Brain microvascular endothelial cell (primary cell): ENCODE results near the gene ARHGAP42.
"Not testable (repeated sequence)": the region's sequence is repeated elsewhere in the genome, so short reads cannot be mapped to it uniquely, and the experiment has no call there.

Experiments
- DNase-seq: peaks from one replicate; pipeline ENCODE4 v3.0.0-alpha.2; 2020
- H3K27ac ChIP-seq: fragments of 250-450 bp; sonication (Bioruptor Pico); 2 replicates; pipeline ENCODE4 v1.5.1; 2020; ENCODE audit warnings: mild to moderate bottlenecking, moderate library complexity
- H3K27me3 ChIP-seq: fragments of 250-450 bp; sonication (Bioruptor Pico); replicated peaks from 2 replicates; pipeline ENCODE4 v1.5.1; 2020; ENCODE audit warnings: mild to moderate bottlenecking
- H3K36me3 ChIP-seq: fragments of 250-450 bp; sonication (Bioruptor Pico); replicated peaks from 2 replicates; pipeline ENCODE4 v1.5.1; 2020; ENCODE audit warnings: mild to moderate bottlenecking
- H3K4me3 ChIP-seq: 2 replicates; pipeline ENCODE4 v1.5.1; 2011; ENCODE audit warnings: low read depth, mild to moderate bottlenecking, control low read depth, low read length, moderate library complexity
- CTCF ChIP-seq: IDR thresholded peaks from 2 replicates; pipeline ENCODE4 v1.5.1; 2011; ENCODE audit warnings: low read depth, mild to moderate bottlenecking, moderate library complexity, low read length, control low read depth, inconsistent platforms; ENCODE audit errors: missing control alignments
- in situ Hi-C: cut with HindIII; loops from 2 replicates; pipeline ENCODE4 v1.10.0; 2017; ENCODE audit warnings: low sequenced_read_pairs, low pct_ligation_motif_present

Gene ARHGAP42

GRCh38 chr11:100640646-100641045 is 46.4 kb upstream of the ARHGAP42 start:
- Histone ChIP-seq H3K4me3 (no peak overlapping the region), H3K36me3 (no peaks in the 10 kb centered on the region), H3K27ac (no peak overlapping the region), H3K27me3 (no peaks in the 10 kb centered on the region)
- no peak for TF ChIP-seq CTCF
- in situ Hi-C loops: no loop called here
- no peak for DNase-seq

- in situ Hi-C loops: no loop called here
- Histone ChIP-seq H3K4me3 (no peak overlapping the region), H3K27ac (no peak overlapping the region), H3K36me3 (no peaks in the 10 kb centered on the region), H3K27me3 (no peaks in the 10 kb centered on the region)
- TF ChIP-seq CTCF: no peak
- DNase-seq: no peak
Observed at GRCh38 chr11:100641456-100641855, 45.6 kb upstream of the ARHGAP42 start.

- in situ Hi-C loops: no loop called here
- TF ChIP-seq CTCF: no peak
- DNase-seq: no peak
Observed at GRCh38 chr11:100646545-100646944, 40.5 kb upstream of the ARHGAP42 start.

GRCh38 chr11:100647861-100648260 is 39.2 kb upstream of the ARHGAP42 start:
- in situ Hi-C loops: no loop called here
- no peak overlapping the region for H3K4me3 ChIP-seq
- no peak for DNase-seq
- H3K36me3 ChIP-seq: no peaks in the 10 kb centered on the region
- no peaks in the 10 kb centered on the region for H3K27me3 ChIP-seq
- TF ChIP-seq CTCF: no peak
- no peak overlapping the region for H3K27ac ChIP-seq

More at GRCh38 chr11:100646545-100646944, 40.5 kb upstream of the ARHGAP42 start:
- H3K4me3 ChIP-seq: no peak overlapping the region
- H3K36me3 ChIP-seq: no peaks in the 10 kb centered on the region
- no peaks in the 10 kb centered on the region for H3K27me3 ChIP-seq
- no peak overlapping the region for H3K27ac ChIP-seq

GRCh38 chr11:100663583-100663982 is 23.5 kb upstream of the ARHGAP42 start:
- no peak for DNase-seq
- Histone ChIP-seq H3K4me3 (no peak overlapping the region), H3K36me3 (no peaks in the 10 kb centered on the region), H3K27me3 (no peaks in the 10 kb centered on the region), H3K27ac (no peak overlapping the region)
- in situ Hi-C loops: no loop called here
- TF ChIP-seq CTCF: no peak

GRCh38 chr11:100663996-100664395 is 23.1 kb upstream of the ARHGAP42 start:
- Histone ChIP-seq H3K4me3 (no peak overlapping the region), H3K27ac (no peak overlapping the region), H3K36me3 (no peaks in the 10 kb centered on the region), H3K27me3 (no peaks in the 10 kb centered on the region)
- no peak for TF ChIP-seq CTCF
- DNase-seq: no peak
- in situ Hi-C loops: no loop called here

- H3K4me3 ChIP-seq, H3K27me3 ChIP-seq, DNase-seq, H3K27ac ChIP-seq, in situ Hi-C loops, H3K36me3 ChIP-seq: not testable (repeated sequence)
Observed at GRCh38 chr11:100666816-100667215, 20.3 kb upstream of the ARHGAP42 start.
